Stimulated activated CD4-positive, alpha-beta T cell treated with anti-CD3 and anti-CD28 coated beads, Interleukin-1b, Interleukin-23, amount 100 ng/mL, for 48 hours (primary cell): ENCODE data around the gene PRPF38A.

ENCODE experiments used
- DNase-seq: peaks from one replicate; pipeline ENCODE4 v3.0.0-alpha.2; 2020

Gene PRPF38A

DNA sequence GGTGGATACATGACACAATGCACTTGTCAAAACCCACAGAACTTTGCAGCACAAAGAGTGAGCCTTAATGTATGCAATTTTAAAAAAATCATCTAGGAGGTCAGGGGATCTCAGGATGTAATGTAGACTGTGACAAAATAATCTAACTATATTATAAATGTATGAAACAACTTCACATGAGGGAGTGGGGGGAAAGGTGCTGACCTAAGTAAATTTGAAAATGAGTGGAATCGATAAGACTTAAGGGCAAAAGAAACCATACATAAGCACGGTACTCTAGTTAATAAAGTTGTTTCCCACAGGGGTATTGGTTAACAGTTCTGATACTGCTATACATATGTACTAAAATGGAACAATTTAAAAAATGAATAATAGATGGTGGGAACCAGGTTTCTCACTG is 64.7 kb downstream of the PRPF38A start:
- no peak for DNase-seq
